Epithelial cell of esophagus (primary cell): ENCODE measurements around the gene GRIN2D.
A peak's percentile ranks its signal among the peaks of the same experiment; 100 is the strongest.
"Not testable (repeated sequence)": the region's sequence is repeated elsewhere in the genome, so short reads cannot be mapped to it uniquely, and the experiment has no call there.

ENCODE experiments used
- DNase-seq: peaks from one replicate; pipeline ENCODE4 v3.0.0; 2010; ENCODE audit warnings: low read depth
- H3K4me3 ChIP-seq: 2 replicates; pipeline ENCODE4 v1.5.1; 2011; ENCODE audit warnings: mild to moderate bottlenecking, low read length, control low read depth
- TF ChIP-seq, protein P1 (sequence below): IDR thresholded peaks from 2 replicates; pipeline ENCODE4 v1.5.1; 2011; ENCODE audit warnings: low read depth, mild to moderate bottlenecking, low read length, control low read depth, inconsistent platforms; ENCODE audit not compliant: insufficient read depth; ENCODE audit errors: missing control alignments

Gene GRIN2D

DNA sequence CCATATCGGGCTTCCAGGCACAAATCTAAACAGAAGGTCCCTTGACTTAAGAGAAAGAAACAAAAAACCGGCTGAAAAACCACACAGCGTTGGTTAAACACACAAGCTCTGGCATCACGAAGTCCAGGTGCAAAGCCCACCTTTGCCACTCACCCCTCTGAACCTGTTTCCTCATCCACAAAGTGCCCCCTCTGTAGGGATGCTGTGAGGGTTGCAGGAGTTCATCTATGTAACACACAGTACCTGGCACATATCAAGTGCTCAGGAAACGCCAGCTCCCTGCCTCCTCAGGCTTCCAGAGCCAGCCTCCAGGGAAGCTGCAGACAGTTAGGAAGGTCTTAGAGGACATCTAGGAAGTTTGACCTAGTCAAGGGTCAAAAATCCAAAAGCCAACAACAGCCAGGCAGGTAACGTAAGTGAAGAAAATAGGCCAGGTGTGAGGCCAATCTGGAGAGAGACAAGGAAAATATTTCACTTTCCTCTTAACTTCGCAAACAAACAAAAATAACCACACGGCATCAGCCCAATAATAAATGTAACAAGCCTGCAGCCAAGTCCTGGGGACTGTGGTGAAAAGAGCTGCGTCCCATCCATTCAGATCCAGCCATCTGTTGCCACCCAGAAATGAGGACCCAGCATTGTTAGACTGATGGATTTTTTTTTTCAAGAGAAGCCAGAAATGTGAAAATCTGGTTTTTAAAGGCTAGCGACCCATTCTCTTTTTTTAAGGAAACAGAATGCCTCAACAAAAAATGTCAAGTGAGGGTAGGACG lies 12.1 kb upstream of the GRIN2D start:
- TF ChIP-seq, protein P1, sequence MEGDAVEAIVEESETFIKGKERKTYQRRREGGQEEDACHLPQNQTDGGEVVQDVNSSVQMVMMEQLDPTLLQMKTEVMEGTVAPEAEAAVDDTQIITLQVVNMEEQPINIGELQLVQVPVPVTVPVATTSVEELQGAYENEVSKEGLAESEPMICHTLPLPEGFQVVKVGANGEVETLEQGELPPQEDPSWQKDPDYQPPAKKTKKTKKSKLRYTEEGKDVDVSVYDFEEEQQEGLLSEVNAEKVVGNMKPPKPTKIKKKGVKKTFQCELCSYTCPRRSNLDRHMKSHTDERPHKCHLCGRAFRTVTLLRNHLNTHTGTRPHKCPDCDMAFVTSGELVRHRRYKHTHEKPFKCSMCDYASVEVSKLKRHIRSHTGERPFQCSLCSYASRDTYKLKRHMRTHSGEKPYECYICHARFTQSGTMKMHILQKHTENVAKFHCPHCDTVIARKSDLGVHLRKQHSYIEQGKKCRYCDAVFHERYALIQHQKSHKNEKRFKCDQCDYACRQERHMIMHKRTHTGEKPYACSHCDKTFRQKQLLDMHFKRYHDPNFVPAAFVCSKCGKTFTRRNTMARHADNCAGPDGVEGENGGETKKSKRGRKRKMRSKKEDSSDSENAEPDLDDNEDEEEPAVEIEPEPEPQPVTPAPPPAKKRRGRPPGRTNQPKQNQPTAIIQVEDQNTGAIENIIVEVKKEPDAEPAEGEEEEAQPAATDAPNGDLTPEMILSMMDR, result no peak
- no peak for DNase-seq
- H3K4me3 ChIP-seq, result no peak overlapping the region

GRCh38 chr19:48382286-48382685 lies 11.2 kb upstream of the GRIN2D start:
- DNase-seq, result no peak
- TF ChIP-seq, protein P1, result no peak
- no peak overlapping the region for H3K4me3 ChIP-seq

- DNase-seq, result no peak
- H3K4me3 ChIP-seq, result no peak overlapping the region
- TF ChIP-seq, protein P1, result no peak
Measured at GRCh38 chr19:48385461-48386087, 7.9 kb upstream of the GRIN2D start.

- no peak for DNase-seq
- TF ChIP-seq, protein P1, result no peak
Measured at GRCh38 chr19:48386981-48387380, 6.5 kb upstream of the GRIN2D start.

DNA sequence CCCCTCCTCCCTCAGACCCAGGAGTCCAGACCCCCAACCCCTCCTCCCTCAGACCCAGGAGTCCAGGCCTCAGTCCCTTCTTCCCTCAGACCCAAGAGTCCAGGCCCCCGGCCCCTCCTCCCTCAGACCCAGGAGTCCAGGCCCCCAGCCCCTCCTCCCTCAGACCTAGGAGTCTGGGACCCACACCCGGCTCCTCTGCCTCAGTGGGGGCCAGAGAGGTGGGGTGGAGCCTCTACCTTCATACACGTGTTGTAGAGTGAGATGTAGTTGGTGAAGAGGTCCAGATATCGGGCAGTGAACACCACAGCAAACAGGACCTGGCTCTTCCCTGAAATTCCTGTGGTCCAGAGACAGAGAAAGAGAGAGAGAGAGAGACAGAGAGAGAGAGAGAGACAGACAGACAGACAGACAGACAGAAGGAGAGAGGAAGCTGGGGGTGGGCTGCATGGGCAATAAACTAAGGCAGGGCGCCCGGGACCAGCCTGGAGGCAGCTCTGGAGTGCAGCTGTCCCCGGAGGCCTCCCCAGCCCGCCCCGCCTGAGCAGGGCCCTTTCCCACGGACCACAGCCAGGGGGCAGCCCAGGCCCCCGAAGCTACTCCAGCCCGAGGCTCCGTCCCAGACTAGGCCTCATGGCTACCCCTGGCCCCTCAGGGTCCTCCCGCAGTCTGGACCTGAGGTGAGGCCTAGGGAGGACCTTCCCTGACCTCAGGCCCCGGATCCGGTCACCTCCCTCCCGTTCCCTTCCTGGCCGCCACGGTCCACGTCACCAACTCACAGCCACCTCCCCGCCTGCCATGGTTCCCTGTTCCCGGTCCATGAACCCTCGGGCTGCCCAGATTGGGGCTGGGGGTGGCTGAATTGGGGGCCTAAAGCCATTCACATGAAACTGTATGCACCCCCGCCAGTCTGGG lies 3.0 kb upstream of the GRIN2D start:
- TF ChIP-seq, protein P1, result peak; percentile 62
- H3K4me3 ChIP-seq, result peak overlapping the region; percentile 96
- DNase-seq, result peak; percentile 55

More at GRCh38 chr19:48386981-48387380, 6.5 kb upstream of the GRIN2D start:
- no peak overlapping the region for H3K4me3 ChIP-seq

GRCh38 chr19:48391100-48392005 lies 2.1 kb upstream of the GRIN2D start, which contains the start of gene KDELR1:
Gene KDELR1, minus strand, starts transcription at chr19:48391551. Its CDS starts 193 bp downstream, at chr19:48391358.
- peak within 1 kb of the TSS; percentile 96 for H3K4me3 ChIP-seq
- TF ChIP-seq, protein P1, result peak; percentile 84
- DNase-seq, result peak; percentile 73

DNA sequence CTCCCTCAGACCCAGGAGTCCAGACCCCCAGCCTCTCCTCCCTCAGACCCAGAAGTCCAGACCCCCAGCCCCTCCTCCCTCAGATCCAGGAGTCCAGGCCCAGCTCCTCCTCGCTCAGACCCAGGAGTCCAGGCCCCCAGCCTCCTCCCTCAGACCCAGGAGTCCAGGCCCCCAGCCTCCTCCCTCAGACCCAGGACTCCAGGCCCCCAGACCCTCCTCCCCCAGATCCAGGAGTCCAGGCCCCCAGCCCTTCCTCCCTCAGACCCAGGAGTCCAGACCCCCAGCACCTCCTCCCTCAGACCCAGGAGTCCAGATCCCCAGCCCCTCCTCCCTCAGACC lies 1.5 kb upstream of the GRIN2D start:
- H3K4me3 ChIP-seq, result not testable (repeated sequence)

More for the DNA sequence above, 1.5 kb upstream of the GRIN2D start:
- not testable (repeated sequence) for DNase-seq
